ENCODE data around the gene ENPP5.
A peak's percentile ranks its signal among the peaks of the same experiment; 100 is the strongest.
"Not testable (repeated sequence)": the region's sequence is repeated elsewhere in the genome, so short reads cannot be mapped to it uniquely, and the experiment has no call there.

ENPP5 gene

DNA sequence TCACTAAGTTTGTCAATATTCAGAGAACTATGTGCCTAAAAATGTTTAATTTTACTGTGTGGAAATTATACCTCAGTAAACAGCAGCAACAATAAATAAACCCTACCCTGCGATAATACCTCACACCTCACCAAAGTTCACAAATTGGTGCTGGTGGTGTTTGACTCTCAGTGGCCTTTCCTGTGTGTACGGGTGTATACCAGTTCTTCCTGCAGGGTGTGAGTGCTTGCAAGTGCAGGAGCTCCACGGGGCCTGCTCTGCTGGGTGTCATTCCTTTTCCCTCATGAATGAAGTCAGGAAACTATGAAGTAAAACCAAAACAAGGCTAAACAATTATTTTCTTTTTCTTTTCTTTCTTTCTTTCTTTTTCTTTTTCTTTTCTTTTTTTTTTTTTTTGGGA, 4.1 kb upstream of the ENPP5 start:
- no peak for DNase-seq (ENCODE audit: low spot score)

- no peak for DNase-seq (ENCODE audit: low spot score)
These were observed 1.4 kb upstream of the ENPP5 start for GRCh38 chr6:46172176-46172575.

GRCh38 chr6:46160102-46160501, 10.7 kb downstream of the ENPP5 start:
- DNase-seq (ENCODE audit: low spot score): no peak

DNA sequence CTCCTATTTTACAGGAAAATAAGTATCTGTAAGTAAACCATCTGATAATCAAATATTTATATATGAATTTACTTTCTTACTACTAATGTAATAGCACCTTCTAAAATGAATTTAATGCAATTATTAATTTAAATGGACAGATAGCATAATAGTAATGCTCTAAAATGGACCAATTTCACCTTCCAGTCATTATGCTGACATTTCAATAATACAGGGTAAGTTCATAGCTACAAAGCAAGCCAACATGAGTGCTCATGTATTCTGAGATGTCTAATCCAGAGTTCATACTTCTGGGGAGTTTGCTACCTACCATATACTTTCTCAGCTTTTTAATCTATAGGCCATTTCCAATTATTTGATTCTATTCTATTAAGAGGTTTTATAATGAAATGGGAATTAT, 11.6 kb downstream of the ENPP5 start:
- no peak for DNase-seq (ENCODE audit: low spot score)

DNA sequence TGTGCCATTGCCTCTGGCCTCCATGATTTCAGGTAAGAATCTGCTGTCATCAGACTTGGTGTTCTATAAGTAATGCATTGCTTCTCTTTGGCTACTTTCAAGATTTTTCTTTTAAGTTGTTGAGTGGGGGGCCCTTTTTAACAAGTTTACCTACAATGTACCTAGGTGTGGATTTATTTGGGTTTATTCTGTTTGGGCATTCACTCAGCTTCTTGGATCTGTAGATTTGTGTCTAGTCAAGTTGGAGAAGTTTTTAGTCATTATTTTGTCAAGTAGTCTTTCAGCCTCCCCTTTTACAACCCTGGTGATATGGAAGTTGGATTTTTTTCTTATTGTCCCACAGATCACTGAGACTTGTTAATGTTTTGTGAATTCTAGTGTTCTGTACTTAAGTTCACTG, 14.1 kb downstream of the ENPP5 start:
- no peak for DNase-seq (ENCODE audit: low spot score)

GRCh38 chr6:46149066-46149465, 21.7 kb downstream of the ENPP5 start:
- not testable (repeated sequence) for DNase-seq (ENCODE audit: low spot score)

GRCh38 chr6:46144270-46144669, 26.5 kb downstream of the ENPP5 start:
- DNase-seq (ENCODE audit: low spot score): no peak

DNA sequence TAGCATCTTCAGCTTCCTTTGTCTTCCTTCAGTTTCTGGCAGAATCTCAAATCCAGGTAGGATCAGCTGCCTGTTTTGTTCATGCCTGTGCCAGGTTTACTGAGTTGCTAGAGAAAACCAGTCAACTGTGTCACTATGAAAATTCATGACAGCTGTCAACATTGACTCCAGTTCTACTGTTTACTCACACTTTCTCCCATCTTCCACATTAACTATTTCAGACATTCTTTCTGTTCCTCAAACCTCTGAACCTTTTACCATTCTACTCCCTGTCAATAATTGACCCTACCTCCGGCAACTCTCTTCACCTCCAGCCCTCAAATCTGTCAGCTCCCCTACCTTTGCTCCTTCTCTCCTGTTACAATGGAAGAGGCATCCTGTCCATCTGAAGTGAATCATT, 32.5 kb downstream of the ENPP5 start:
- no peak for DNase-seq (ENCODE audit: low spot score)

GRCh38 chr6:46137387-46137786, 33.4 kb downstream of the ENPP5 start:
- DNase-seq (ENCODE audit: low spot score): no peak

- no peak for DNase-seq (ENCODE audit: low spot score)
These were observed 33.9 kb downstream of the ENPP5 start for GRCh38 chr6:46136831-46137230.

DNA sequence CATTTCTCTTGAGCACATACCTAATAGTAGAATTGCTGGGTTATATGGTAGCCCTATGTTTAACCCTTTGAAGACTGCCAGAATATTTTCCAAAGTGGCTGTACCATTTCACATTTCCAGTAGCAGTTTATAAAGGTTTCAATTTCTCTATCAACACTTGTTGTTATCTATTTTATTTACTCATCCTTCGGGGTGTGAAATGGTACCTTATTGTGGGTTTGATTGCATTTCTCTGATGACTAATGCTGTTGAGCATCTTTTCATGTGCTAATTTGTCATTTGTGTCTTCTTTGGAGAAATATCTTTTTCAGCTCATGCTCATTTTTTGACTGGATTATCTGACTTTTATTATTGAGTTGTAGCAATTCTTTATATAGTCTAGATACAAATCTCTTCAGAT, 35.6 kb downstream of the ENPP5 start:
- no peak for DNase-seq (ENCODE audit: low spot score)

- DNase-seq (ENCODE audit: low spot score): no peak
These were observed 36.6 kb downstream of the ENPP5 start for GRCh38 chr6:46134216-46134615.

DNA sequence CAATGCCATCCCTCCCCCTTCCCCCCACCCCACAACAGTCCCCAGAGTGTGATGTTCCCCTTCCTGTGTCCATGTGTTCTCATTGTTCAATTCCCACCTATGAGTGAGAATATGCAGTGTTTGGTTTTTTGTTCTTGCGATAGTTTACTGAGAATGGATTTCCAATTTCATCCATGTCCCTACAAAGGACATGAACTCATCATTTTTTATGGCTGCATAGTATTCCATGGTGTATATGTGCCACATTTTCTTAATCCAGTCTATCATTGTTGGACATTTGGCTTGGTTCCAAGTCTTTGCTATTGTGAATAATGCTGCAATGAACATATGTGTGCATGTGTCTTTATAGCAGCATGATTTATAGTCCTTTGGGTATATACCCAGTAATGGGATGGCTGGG, 39.5 kb downstream of the ENPP5 start:
- DNase-seq (ENCODE audit: low spot score): not testable (repeated sequence)

- no peak for DNase-seq (ENCODE audit: low spot score)
These were observed 40.1 kb downstream of the ENPP5 start for GRCh38 chr6:46130666-46131065.

GRCh38 chr6:46129629-46130511, 40.9 kb downstream of the ENPP5 start, which contains the start of gene ENPP4:
ENPP4 (plus strand) TSS chr6:46129989; CDS start chr6:46139584, 9,595 bp downstream.
- peak; percentile 97 for DNase-seq (ENCODE audit: low spot score)

DNA sequence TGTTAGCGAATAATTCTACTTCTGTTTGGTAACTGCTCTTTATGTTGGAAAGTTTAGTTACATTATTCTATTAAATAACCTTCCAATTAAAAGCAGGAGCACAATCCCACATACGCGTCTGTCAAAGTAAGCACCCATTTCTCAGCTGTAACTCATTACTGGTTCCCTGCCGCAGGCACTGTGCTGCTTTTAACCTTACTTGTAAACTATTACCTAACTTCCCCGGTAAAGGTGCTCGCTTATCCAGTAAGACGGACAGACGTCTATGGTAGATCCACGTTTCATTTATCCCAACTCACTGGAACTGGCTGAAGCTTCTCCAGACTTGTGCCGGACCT, 41.5 kb downstream of the ENPP5 start:
- no peak for DNase-seq (ENCODE audit: low spot score)

- no peak for DNase-seq (ENCODE audit: low spot score)
These were observed 42.3 kb downstream of the ENPP5 start for GRCh38 chr6:46128476-46128875.

GRCh38 chr6:46119679-46120078, 51.1 kb downstream of the ENPP5 start:
- not testable (repeated sequence) for DNase-seq (ENCODE audit: low spot score)

DNA sequence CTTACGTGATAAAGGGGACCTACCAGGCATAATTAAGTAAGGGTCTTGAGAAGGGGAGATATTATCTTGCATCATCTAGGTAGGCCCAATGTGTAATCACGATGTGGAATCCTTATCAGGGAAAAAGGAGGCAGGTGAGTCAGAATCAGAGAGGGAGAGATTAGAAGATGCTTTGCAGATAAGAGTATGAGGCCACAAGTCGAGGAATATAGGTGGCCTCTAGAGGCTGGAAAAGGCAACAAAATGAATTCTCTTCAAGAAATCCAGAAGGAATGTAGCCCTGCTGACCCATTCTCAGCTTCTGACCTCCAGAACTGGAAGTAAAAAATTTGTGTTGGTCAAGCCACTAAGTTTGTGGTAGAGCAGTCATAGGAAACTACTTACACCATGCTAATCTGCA, 51.9 kb downstream of the ENPP5 start:
- no peak for DNase-seq (ENCODE audit: low spot score)

DNA sequence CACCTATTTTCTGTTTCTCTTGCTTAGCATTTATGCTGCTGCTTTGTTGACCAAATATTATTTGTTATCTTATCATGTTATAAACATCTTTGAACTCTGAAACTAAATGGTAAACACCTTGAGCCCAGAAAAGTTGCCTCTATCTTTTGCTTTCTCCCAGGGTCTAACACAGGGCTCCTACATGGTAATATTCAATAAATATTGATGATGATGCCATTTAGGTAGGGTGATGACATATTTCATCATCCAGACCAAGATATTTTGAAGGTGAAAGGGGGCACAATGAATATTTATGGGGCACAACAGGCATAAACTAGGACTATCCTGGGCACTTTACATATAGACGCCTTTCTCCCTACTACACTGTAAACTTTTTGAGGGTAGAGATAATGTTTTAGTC, 52.6 kb downstream of the ENPP5 start:
- DNase-seq (ENCODE audit: low spot score): no peak

GRCh38 chr6:46116289-46116688, 54.5 kb downstream of the ENPP5 start:
- no peak for DNase-seq (ENCODE audit: low spot score)

DNA sequence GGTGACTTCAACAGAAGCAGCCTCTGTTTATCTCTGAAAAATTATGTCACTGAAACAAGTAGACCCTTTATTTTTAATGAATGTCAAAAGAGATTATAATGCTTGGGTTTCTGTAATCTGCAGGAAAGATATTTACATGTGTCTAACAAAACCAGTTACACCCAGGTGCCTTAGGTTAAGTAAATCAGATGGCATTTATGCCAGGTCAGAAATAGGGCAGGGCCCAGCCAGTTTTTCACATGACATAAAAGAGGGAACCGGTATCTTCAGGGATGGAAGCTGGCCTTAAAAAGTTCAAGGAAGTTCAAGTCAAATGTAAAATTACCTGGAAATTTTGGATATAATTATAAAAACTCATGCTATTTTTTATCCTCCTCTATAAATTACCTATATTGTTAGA, 55.1 kb downstream of the ENPP5 start:
- no peak for DNase-seq (ENCODE audit: low spot score)

- no peak for DNase-seq (ENCODE audit: low spot score)
These were observed 57.4 kb downstream of the ENPP5 start for GRCh38 chr6:46113370-46113769.

All from putamen (tissue), 1 donor.